Gastrocnemius medialis (tissue), 4 donors: ENCODE results near the gene PI3. TPM values are rescaled to one million over a fixed set of nuclear protein-coding genes. Genes with fewer than 3 reads are reported as not detected.

Experiments used
- ATAC-seq, 2 donors: fragments of 150-250 bp; one replicate each; pipeline ENCODE4 v1.9.1; 2016
- DNase-seq, 2 donors: peaks; one replicate each; pipeline ENCODE4 v3.0.0-alpha.2; 2019
- H3K27ac ChIP-seq, 4 donors: fragments of 200-600 bp; sonication (generic); 1 replicate in 1 of 4; 2 replicates in 3 of 4; pipeline ENCODE4 v1.5.1; 2016 to 2018; ENCODE audit warnings: mild to moderate bottlenecking in 2 of 4, moderate library complexity in 1 of 4
- H3K27me3 ChIP-seq, 3 donors: fragments of 200-600 bp; sonication (generic) in 2 of 3; 1 replicate in 1 of 3; 2 replicates in 2 of 3; pipeline versions ENCODE4 v1.5.1 to v1.6.0; 2016 to 2019; ENCODE audit warnings: mild to moderate bottlenecking in 1 of 3, moderate library complexity in 1 of 3
- H3K36me3 ChIP-seq, 2 donors: fragments of 200-600 bp; sonication (generic) in 1 of 2; one replicate each; pipeline ENCODE4 v1.5.1; 2017 to 2018
- H3K4me1 ChIP-seq, 2 donors: fragments of 200-600 bp; sonication (generic) in 1 of 2; one replicate each; pipeline ENCODE4 v1.5.1; 2016 to 2017; ENCODE audit warnings: mild to moderate bottlenecking in 2 of 2
- H3K4me3 ChIP-seq, 4 donors: fragments of 200-600 bp; sonication (generic) in 3 of 4; 1 replicate in 1 of 4; 2 replicates in 3 of 4; pipeline ENCODE4 v1.5.1; 2016 to 2019; ENCODE audit warnings: mild to moderate bottlenecking in 2 of 4
- H3K9me3 ChIP-seq, 3 donors: fragments of 200-600 bp; sonication (generic) in 2 of 3; 1 replicate in 1 of 3; 2 replicates in 2 of 3; pipeline ENCODE4 v1.5.1; 2016 to 2019
- POLR2A ChIP-seq, 2 donors: fragments of 450-650 bp; IDR thresholded peaks; one replicate each; pipeline ENCODE4 v1.6.1; 2017; ENCODE audit warnings: antibody characterized with exemption in 2 of 2, mild to moderate bottlenecking in 2 of 2, moderate library complexity in 2 of 2
- in situ Hi-C, 4 donors: fragments of 200-750 bp; cut with MboI; loops; one replicate each; pipeline versions ENCODE4 v1.15.0 to v1.8.0; 2017; ENCODE audit warnings: low sequenced_read_pairs in 4 of 4
- intact Hi-C: fragments of 100-400 bp; cut with DNase I; formaldehyde crosslinking; loops from one replicate; pipeline ENCODE4 v1.15.1; 2023; ENCODE audit warnings: low total_unique reads
- total RNA-seq, 4 donors: library from RNA; depleted of rRNA; stranded (reverse); fragments of >200 nt; gene quantifications; one replicate each; pipeline versions ENCODE4 v1.1.0 to v1.2.3, GENCODE V29; 2016
- TF ChIP-seq, protein P1 (sequence below), 5 experiments: fragments of 450-650 bp in 3 of 5; fragments of 200-600 bp in 2 of 5; sonication (generic) in 2 of 5; IDR thresholded peaks in 4 of 5; conservative IDR thresholded peaks in 1 of 5; 1 replicate in 4 of 5; 2 replicates in 1 of 5; pipeline ENCODE4 v1.5.1; 2016 to 2019; ENCODE audit warnings: antibody characterized with exemption in 5 of 5, mild to moderate bottlenecking in 3 of 5, moderate library complexity in 3 of 5

Gene PI3
- total RNA-seq, 4 donors from 2014 or later: 1.4 TPM; not detected in 3

GRCh38 chr20:45164906-45165305 lies 9.8 kb upstream of the PI3 start:
- Histone ChIP-seq H3K27me3 (peaks cover 0 to 5% (median 0%) of the 10 kb centered on the region in 3 donors), H3K27ac (no peak overlapping the region), H3K36me3 (no peaks in the 10 kb centered on the region), H3K4me1 (no peaks in the 10 kb centered on the region), H3K9me3 (no peaks in the 10 kb centered on the region), H3K4me3 (no peak overlapping the region)
- in situ Hi-C loops (no loop called here), intact Hi-C loops (no loop called here)
- TF ChIP-seq POLR2A (IDR thresholded peaks at IDR 0.05): no peak
- TF ChIP-seq, protein P1, sequence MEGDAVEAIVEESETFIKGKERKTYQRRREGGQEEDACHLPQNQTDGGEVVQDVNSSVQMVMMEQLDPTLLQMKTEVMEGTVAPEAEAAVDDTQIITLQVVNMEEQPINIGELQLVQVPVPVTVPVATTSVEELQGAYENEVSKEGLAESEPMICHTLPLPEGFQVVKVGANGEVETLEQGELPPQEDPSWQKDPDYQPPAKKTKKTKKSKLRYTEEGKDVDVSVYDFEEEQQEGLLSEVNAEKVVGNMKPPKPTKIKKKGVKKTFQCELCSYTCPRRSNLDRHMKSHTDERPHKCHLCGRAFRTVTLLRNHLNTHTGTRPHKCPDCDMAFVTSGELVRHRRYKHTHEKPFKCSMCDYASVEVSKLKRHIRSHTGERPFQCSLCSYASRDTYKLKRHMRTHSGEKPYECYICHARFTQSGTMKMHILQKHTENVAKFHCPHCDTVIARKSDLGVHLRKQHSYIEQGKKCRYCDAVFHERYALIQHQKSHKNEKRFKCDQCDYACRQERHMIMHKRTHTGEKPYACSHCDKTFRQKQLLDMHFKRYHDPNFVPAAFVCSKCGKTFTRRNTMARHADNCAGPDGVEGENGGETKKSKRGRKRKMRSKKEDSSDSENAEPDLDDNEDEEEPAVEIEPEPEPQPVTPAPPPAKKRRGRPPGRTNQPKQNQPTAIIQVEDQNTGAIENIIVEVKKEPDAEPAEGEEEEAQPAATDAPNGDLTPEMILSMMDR (IDR thresholded peaks at IDR 0.05 in 4 of 5, conservative IDR thresholded peaks at IDR 0.05 in 1 of 5): no peak
- ATAC-seq: no peak
- DNase-seq: no peak

- Histone ChIP-seq H3K27me3 (no peaks in the 10 kb centered on the region), H3K9me3 (no peaks in the 10 kb centered on the region), H3K36me3 (no peaks in the 10 kb centered on the region), H3K4me3 (no peak overlapping the region), H3K4me1 (no peaks in the 10 kb centered on the region), H3K27ac (no peak overlapping the region)
- no peak for ATAC-seq
- no peak for TF ChIP-seq POLR2A (IDR thresholded peaks at IDR 0.05)
- TF ChIP-seq, protein P1 (IDR thresholded peaks at IDR 0.05 in 4 of 5, conservative IDR thresholded peaks at IDR 0.05 in 1 of 5): no peak
- in situ Hi-C loops: no loop called here
- DNase-seq: no peak
- intact Hi-C loops: no loop called here
Observed at GRCh38 chr20:45173522-45173921, 1.2 kb upstream of the PI3 start.

- in situ Hi-C loops (no loop called here), intact Hi-C loops (no loop called here)
- Histone ChIP-seq H3K4me3 (no peak overlapping the region), H3K36me3 (no peaks in the 10 kb centered on the region), H3K9me3 (no peaks in the 10 kb centered on the region), H3K27me3 (no peaks in the 10 kb centered on the region), H3K27ac (no peak overlapping the region), H3K4me1 (no peaks in the 10 kb centered on the region)
- TF ChIP-seq, protein P1 (IDR thresholded peaks at IDR 0.05 in 4 of 5, conservative IDR thresholded peaks at IDR 0.05 in 1 of 5): no peak
- no peak for TF ChIP-seq POLR2A (IDR thresholded peaks at IDR 0.05)
- DNase-seq: no peak
- ATAC-seq: no peak
Observed at GRCh38 chr20:45176526-45177267, 2.0 kb downstream of the PI3 start.

GRCh38 chr20:45179166-45179565 lies 4.5 kb downstream of the PI3 start:
- in situ Hi-C loops: no loop called here
- no peaks in the 10 kb centered on the region for H3K36me3 ChIP-seq
- no peaks in the 10 kb centered on the region for H3K4me1 ChIP-seq
- H3K27ac ChIP-seq: no peak overlapping the region
- DNase-seq (no peak), ATAC-seq (no peak)
- TF ChIP-seq, protein P1 (IDR thresholded peaks at IDR 0.05 in 4 of 5, conservative IDR thresholded peaks at IDR 0.05 in 1 of 5): no peak
- TF ChIP-seq POLR2A (IDR thresholded peaks at IDR 0.05): no peak
- intact Hi-C loops: no loop called here
- H3K4me3 ChIP-seq: no peak overlapping the region
- no peaks in the 10 kb centered on the region for H3K27me3 ChIP-seq
- H3K9me3 ChIP-seq: no peaks in the 10 kb centered on the region

DNA sequence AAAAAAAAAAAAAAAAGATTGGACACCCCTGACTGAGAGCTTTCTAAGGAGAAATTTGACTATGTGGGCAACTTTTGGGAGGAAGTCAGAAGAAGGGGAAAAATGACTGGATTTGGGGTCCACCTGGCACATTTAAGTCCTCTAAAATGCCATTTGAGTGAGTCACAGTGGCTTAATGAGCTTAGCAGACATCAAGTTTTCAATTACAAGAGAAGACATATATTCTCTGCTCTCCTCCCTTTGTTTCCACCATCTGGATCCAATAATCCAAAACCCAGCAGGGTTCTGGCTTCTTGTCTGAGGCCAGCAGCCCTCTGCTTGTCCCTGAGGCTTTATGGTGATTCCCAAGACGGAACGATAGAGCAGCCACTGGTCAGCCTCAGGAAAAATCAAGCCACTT lies 6.9 kb downstream of the PI3 start:
- ATAC-seq (no peak), DNase-seq (no peak)
- Histone ChIP-seq H3K36me3 (no peaks in the 10 kb centered on the region), H3K9me3 (no peaks in the 10 kb centered on the region), H3K27me3 (no peaks in the 10 kb centered on the region), H3K27ac (no peak overlapping the region), H3K4me3 (no peak overlapping the region), H3K4me1 (no peaks in the 10 kb centered on the region)
- in situ Hi-C loops: no loop called here
- TF ChIP-seq POLR2A (IDR thresholded peaks at IDR 0.05): no peak
- TF ChIP-seq, protein P1 (IDR thresholded peaks at IDR 0.05 in 4 of 5, conservative IDR thresholded peaks at IDR 0.05 in 1 of 5): no peak
- intact Hi-C loops: no loop called here
